Activated CD8-positive, alpha-beta memory T cell treated with anti-CD3 and anti-CD28 coated beads, Interleukin-2, amount 50 U/mL, for 48 hours (primary cell): ENCODE results near the gene KLHL17.

Experiments used
- DNase-seq: peaks from one replicate; pipeline ENCODE4 v3.0.0-alpha.2; 2020

The KLHL17 gene

GRCh38 chr1:952603-953002, 7.8 kb upstream of the KLHL17 start:
- DNase-seq, result no peak

- no peak for DNase-seq
Measured at GRCh38 chr1:953524-954320, 6.7 kb upstream of the KLHL17 start.

- DNase-seq, result no peak
Measured at GRCh38 chr1:954927-955326, 5.5 kb upstream of the KLHL17 start.

- no peak for DNase-seq
Measured at GRCh38 chr1:955474-955873, 4.9 kb upstream of the KLHL17 start.

GRCh38 chr1:956636-957035, 3.7 kb upstream of the KLHL17 start:
- DNase-seq, result no peak

- DNase-seq, result peak; percentile 100
Measured at GRCh38 chr1:958823-959730, 1.3 kb upstream of the KLHL17 start, which contains the start of gene NOC2L. TSS of gene NOC2L (minus strand) at chr1:959256. CDS start at chr1:959240, 16 bp downstream.

GRCh38 chr1:959731-960362, 537 bp upstream of the KLHL17 start:
- no peak for DNase-seq

- no peak for DNase-seq
Measured at GRCh38 chr1:961132-961669, 817 bp downstream of the KLHL17 start.

- DNase-seq, result no peak
Measured at GRCh38 chr1:962381-963300, 2.3 kb downstream of the KLHL17 start.

- DNase-seq, result no peak
Measured at GRCh38 chr1:963301-963651, 2.9 kb downstream of the KLHL17 start.

- DNase-seq, result no peak
Measured at GRCh38 chr1:963746-964525, 3.6 kb downstream of the KLHL17 start.

GRCh38 chr1:964691-965525, 4.5 kb downstream of the KLHL17 start:
- DNase-seq, result no peak

- no peak for DNase-seq
Measured at GRCh38 chr1:965526-966134, 5.2 kb downstream of the KLHL17 start.

- DNase-seq, result peak; percentile 73
Measured at GRCh38 chr1:966135-966703, 5.8 kb downstream of the KLHL17 start, which contains the start of gene PLEKHN1. TSS of gene PLEKHN1 (plus strand) at chr1:966482. CDS start at chr1:966532, 50 bp downstream.

- DNase-seq, result peak; percentile 89
Measured at GRCh38 chr1:966704-967300, 6.4 kb downstream of the KLHL17 start.

- DNase-seq, result no peak
Measured at GRCh38 chr1:967466-968343, 7.3 kb downstream of the KLHL17 start.

- no peak for DNase-seq
Measured at GRCh38 chr1:969260-969855, 9.0 kb downstream of the KLHL17 start.
